ENCODE results near the gene PFDN2.
A peak's percentile ranks its signal among the peaks of the same experiment; 100 is the strongest.

The PFDN2 gene

DNA sequence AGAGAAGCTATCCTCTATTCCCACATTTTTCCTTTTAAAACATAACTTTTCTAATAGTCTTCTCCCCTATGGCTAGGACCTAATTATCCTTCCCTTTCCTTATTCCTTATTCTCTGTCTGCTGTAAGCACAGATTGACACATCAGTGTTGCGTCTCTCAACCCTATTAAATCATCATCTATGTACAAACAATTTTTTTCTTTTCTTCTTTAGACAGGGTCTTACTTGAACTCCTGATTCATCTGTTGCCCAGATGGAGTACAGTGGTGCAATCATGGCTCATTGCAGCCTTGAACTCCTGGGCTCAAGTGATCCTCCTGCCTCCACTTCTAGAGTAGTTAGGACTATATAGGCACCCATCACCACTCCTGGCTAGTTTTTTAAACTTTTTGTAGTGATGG, 11.4 kb downstream of the PFDN2 start:
- TF ChIP-seq, protein P1, sequence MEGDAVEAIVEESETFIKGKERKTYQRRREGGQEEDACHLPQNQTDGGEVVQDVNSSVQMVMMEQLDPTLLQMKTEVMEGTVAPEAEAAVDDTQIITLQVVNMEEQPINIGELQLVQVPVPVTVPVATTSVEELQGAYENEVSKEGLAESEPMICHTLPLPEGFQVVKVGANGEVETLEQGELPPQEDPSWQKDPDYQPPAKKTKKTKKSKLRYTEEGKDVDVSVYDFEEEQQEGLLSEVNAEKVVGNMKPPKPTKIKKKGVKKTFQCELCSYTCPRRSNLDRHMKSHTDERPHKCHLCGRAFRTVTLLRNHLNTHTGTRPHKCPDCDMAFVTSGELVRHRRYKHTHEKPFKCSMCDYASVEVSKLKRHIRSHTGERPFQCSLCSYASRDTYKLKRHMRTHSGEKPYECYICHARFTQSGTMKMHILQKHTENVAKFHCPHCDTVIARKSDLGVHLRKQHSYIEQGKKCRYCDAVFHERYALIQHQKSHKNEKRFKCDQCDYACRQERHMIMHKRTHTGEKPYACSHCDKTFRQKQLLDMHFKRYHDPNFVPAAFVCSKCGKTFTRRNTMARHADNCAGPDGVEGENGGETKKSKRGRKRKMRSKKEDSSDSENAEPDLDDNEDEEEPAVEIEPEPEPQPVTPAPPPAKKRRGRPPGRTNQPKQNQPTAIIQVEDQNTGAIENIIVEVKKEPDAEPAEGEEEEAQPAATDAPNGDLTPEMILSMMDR (IDR thresholded peaks at IDR 0.05; ENCODE audit: low read depth, low read length, missing control alignments) = no peak
- Histone ChIP-seq H3K27ac (no peak overlapping the region), H3K4me3 (ENCODE audit: low read depth, low read length) (no peak overlapping the region), H3K27me3 (replicated peaks) (no peaks in the 10 kb centered on the region), H3K36me3 (replicated peaks) (peaks cover 8% of the 10 kb centered on the region)
- DNase-seq = no peak
- in situ Hi-C loops (cut with HindIII; ENCODE audit: low pct_ligation_motif_present, low sequenced_read_pairs) = no loop called here

DNA sequence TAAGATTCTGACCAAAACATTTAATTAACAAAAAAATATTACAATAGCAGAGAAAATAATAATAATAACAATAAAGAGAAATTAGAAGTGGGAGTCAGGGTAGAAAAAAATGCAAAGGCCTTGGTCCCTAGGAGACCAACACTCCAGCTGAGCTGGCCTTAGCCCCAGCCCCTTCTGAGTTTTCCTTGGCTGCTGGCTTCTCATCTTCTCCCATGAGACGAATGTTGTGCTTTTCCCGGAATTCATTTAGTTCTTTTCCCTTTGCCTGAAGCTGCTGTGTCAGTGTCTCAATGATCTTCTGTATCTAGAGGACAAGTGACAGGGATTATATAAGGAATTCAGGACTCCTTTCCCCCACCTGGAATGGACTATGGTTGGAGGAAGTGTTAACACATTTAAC, 17.3 kb downstream of the PFDN2 start:
- in situ Hi-C loops (cut with HindIII; ENCODE audit: low pct_ligation_motif_present, low sequenced_read_pairs) = no loop called here
- TF ChIP-seq, protein P1 (IDR thresholded peaks at IDR 0.05; ENCODE audit: low read depth, low read length, missing control alignments) = no peak

DNA sequence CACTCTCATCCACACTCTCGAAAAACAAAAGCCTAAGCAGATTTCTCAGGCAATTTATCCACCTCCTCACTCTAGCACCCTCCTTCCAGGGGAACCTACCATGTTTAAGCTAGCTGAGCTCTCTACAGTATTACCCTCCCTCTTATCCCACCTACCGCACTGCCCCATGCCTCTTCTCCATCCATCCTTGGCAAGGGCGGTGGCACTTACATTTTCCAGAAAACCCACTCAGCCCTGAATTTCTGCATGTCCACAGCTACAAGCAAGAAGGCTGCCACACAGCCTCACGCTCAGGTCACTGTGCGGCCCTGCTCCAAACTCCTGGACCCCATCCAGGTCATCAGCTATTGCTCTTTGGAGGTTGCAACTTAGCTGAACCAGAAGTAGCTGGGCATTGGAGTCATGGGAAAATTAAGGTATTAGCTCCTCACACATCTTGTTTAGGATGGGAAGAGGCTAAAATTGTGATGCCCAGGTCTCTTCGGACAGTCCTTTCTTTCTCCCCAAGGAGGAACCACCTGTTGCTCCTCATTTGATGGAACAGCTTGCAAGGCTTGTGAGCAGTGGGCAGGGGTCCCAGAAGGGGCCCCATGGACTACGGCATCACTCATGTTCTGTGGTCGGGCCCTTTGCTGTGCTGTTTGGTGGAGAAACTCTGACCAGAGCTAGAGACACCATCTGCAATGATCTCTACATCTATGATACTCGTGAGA, 18.6 kb downstream of the PFDN2 start:
- Histone ChIP-seq H3K27me3 (replicated peaks) (no peaks in the 10 kb centered on the region), H3K4me3 (ENCODE audit: low read depth, low read length) (peak overlapping the region; percentile 63), H3K36me3 (replicated peaks) (peaks cover 19% of the 10 kb centered on the region), H3K27ac (no peak overlapping the region)
- in situ Hi-C loops (cut with HindIII; ENCODE audit: low pct_ligation_motif_present, low sequenced_read_pairs) = no loop called here
- TF ChIP-seq, protein P1 (IDR thresholded peaks at IDR 0.05; ENCODE audit: low read depth, low read length, missing control alignments) = no peak
- no peak for DNase-seq

More for the DNA sequence above, 17.3 kb downstream of the PFDN2 start:
- H3K4me3 ChIP-seq (ENCODE audit: low read depth, low read length) = no peak overlapping the region
- DNase-seq = no peak
- H3K27ac ChIP-seq = no peak overlapping the region
- H3K27me3 ChIP-seq (replicated peaks) = no peaks in the 10 kb centered on the region
- peaks cover 19% of the 10 kb centered on the region for H3K36me3 ChIP-seq (replicated peaks)

DNA sequence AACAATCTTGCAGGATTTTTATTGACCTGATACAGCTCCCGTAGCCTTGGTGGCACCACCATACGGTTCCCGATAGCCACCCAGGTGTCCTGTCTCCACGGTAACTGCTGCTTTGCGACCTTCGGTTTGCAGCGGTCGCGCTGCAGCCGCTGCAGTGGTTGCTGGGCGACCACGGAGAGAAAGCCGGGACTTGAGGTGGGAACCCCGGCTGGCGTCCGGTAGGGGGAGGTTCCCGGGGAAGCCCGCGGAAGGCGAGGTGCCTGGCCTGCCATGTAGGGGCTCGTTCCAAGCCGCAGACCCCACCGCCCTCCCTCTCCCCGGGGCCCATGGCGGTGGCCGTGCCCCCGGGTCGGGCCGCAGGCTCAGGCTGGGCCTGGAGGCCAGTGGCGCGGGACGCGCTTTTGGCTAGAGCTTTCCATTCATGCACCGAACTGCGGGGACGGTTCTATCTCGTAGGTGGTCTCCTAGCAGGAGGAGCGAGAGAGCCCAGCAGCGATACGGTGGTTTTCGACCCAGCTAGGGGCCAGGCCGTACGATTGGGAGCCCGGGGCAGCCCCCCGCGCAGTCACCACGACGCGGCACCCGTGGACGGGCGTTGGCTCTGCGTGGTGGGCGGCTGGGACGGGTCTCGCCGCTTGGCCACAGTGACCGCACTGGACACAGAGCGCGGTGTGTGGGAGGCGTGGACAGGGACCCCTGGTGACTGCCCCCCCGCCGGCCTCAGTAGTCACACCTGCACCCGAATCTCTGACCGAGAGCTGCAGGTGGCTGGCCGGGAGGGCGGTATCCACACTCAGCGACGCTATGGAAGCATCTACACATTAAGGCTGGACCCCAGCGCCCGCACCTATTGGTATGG, 19.4 kb downstream of the PFDN2 start, which contains the start of gene KLHDC9:
KLHDC9 (plus strand) TSS at position 152 of the 859 bp plus-strand sequence; CDS start at position 327, 175 bp downstream.
- in situ Hi-C loops (cut with HindIII; ENCODE audit: low pct_ligation_motif_present, low sequenced_read_pairs) = no loop called here
- peak; percentile 45 for DNase-seq
- TF ChIP-seq, protein P1 (IDR thresholded peaks at IDR 0.05; ENCODE audit: low read depth, low read length, missing control alignments) = peak; percentile 36
- Histone ChIP-seq H3K27me3 (replicated peaks) (no peaks in the 10 kb centered on the region), H3K27ac (no peak within 1 kb of the TSS), H3K4me3 (ENCODE audit: low read depth, low read length) (peak within 1 kb of the TSS; percentile 63), H3K36me3 (replicated peaks) (peaks cover 19% of the 10 kb centered on the region)

DNA sequence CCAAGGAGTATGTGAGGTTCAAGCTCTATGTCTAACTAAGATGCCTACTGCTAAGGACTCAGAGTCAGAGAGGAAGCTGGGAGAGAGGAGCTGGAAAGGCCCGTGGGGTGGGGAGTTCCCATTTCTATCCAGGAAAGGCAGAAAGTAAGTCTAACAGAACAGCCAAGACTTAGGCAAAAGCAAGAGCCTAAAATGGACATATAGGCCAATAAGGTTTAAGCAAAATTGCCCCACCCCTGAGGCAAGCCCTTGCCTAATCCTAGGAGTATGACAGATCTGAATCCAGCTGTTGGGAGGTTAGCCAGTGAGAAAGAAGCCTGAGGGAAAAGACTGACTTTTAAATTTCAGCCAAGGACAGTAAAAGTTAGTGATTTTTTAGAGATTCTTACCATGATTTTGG, 21.3 kb downstream of the PFDN2 start:
- H3K27me3 ChIP-seq (replicated peaks) = no peaks in the 10 kb centered on the region
- H3K36me3 ChIP-seq (replicated peaks) = peaks cover 12% of the 10 kb centered on the region
- in situ Hi-C loops (cut with HindIII; ENCODE audit: low pct_ligation_motif_present, low sequenced_read_pairs) = no loop called here
- DNase-seq = no peak
- no peak overlapping the region for H3K27ac ChIP-seq
- TF ChIP-seq, protein P1 (IDR thresholded peaks at IDR 0.05; ENCODE audit: low read depth, low read length, missing control alignments) = no peak
- no peak overlapping the region for H3K4me3 ChIP-seq (ENCODE audit: low read depth, low read length)
